Liver (tissue), 9 donors: Measurements from ENCODE around the gene ALX3. TPM values are rescaled to one million over a fixed set of nuclear protein-coding genes. Genes with fewer than 3 reads are reported as not detected.

Experiments
- DNase-seq: peaks from one replicate; pipeline ENCODE4 v3.0.0-alpha.2; 2017; ENCODE audit warnings: low spot score
- H3K27ac ChIP-seq, 2 donors: one replicate each; pipeline ENCODE4 v1.7.0; 2013; ENCODE audit warnings: inconsistent platforms in 2 of 2, low read length in 2 of 2, control low read depth in 1 of 2, low read depth in 1 of 2, mild to moderate bottlenecking in 1 of 2
- H3K27me3 ChIP-seq, 4 donors: one replicate each; pipeline versions ENCODE4 v1.6.1 to v1.7.0; 2013; ENCODE audit warnings: low read length in 3 of 4, inconsistent platforms in 1 of 4, mild to moderate bottlenecking in 1 of 4, moderate library complexity in 1 of 4; ENCODE audit not compliant: control insufficient read depth in 4 of 4, insufficient read depth in 4 of 4
- H3K36me3 ChIP-seq, 4 donors: one replicate each; pipeline versions ENCODE4 v1.6.1 to v1.7.0; 2013; ENCODE audit warnings: low read length in 3 of 4, mild to moderate bottlenecking in 3 of 4, low read depth in 1 of 4, moderate library complexity in 1 of 4; ENCODE audit not compliant: control insufficient read depth in 4 of 4, insufficient read depth in 3 of 4
- H3K4me1 ChIP-seq, 4 donors: one replicate each; pipeline versions ENCODE4 v1.6.1 to v1.7.0; 2013; ENCODE audit warnings: low read length in 3 of 4, mild to moderate bottlenecking in 3 of 4, moderate library complexity in 1 of 4; ENCODE audit not compliant: control insufficient read depth in 4 of 4, insufficient read depth in 4 of 4
- H3K4me3 ChIP-seq, 3 donors: one replicate each; pipeline versions ENCODE4 v1.6.1 to v1.7.0; 2013; ENCODE audit warnings: low read length in 3 of 3, control low read depth in 1 of 3, low read depth in 1 of 3, mild to moderate bottlenecking in 1 of 3
- H3K9ac ChIP-seq, 2 donors: one replicate each; pipeline ENCODE4 v1.7.0; 2013; ENCODE audit warnings: low read length in 2 of 2, mild to moderate bottlenecking in 2 of 2, moderate library complexity in 2 of 2, control low read depth in 1 of 2, low read depth in 1 of 2
- H3K9me3 ChIP-seq, 4 donors: one replicate each; pipeline versions ENCODE4 v1.6.1 to v1.7.0; 2013; ENCODE audit warnings: low read length in 3 of 4; ENCODE audit not compliant: control insufficient read depth in 4 of 4
- ATF3 ChIP-seq: IDR thresholded peaks from 2 replicates; pipeline ENCODE4 v1.6.1; 2016; ENCODE audit warnings: antibody characterized with exemption
- CTCF ChIP-seq: fragments of 150-350 bp; IDR thresholded peaks from 2 replicates; pipeline ENCODE4 v1.5.1; 2017; ENCODE audit warnings: improper control_type of control experiment, low read depth, low read length; ENCODE audit not compliant: missing input control
- EGR1 ChIP-seq, 2 donors: IDR thresholded peaks; 2 replicates each; pipeline ENCODE4 v1.6.1; 2016 to 2018; ENCODE audit warnings: antibody characterized with exemption in 2 of 2, low read depth in 2 of 2
- FOXA1 ChIP-seq: IDR thresholded peaks from 2 replicates; pipeline ENCODE4 v1.6.1; 2016; ENCODE audit warnings: antibody characterized with exemption
- FOXA2 ChIP-seq: IDR thresholded peaks from 2 replicates; pipeline ENCODE4 v1.6.1; 2016; ENCODE audit warnings: antibody characterized with exemption
- GABPA ChIP-seq, 2 donors: IDR thresholded peaks in 1 of 2; conservative IDR thresholded peaks in 1 of 2; 2 replicates each; pipeline ENCODE4 v1.6.1; 2016; ENCODE audit warnings: antibody characterized with exemption in 2 of 2, mild to moderate bottlenecking in 1 of 2, moderate library complexity in 1 of 2
- HNF4A ChIP-seq, 2 donors: conservative IDR thresholded peaks; 2 replicates each; pipeline ENCODE4 v1.6.1; 2016; ENCODE audit warnings: antibody characterized with exemption in 2 of 2, mild to moderate bottlenecking in 2 of 2
- HNF4G ChIP-seq: IDR thresholded peaks from 2 replicates; pipeline ENCODE4 v1.6.1; 2016; ENCODE audit warnings: antibody characterized with exemption
- MAX ChIP-seq: IDR thresholded peaks from 2 replicates; pipeline ENCODE4 v1.6.1; 2016; ENCODE audit warnings: antibody characterized with exemption
- NR2F2 ChIP-seq: IDR thresholded peaks from 2 replicates; pipeline ENCODE4 v1.6.1; 2016; ENCODE audit warnings: antibody characterized with exemption
- RAD21 ChIP-seq, 2 donors: IDR thresholded peaks; 2 replicates each; pipeline ENCODE4 v1.6.1; 2016; ENCODE audit warnings: antibody characterized with exemption in 2 of 2, mild to moderate bottlenecking in 2 of 2
- REST ChIP-seq: IDR thresholded peaks from 2 replicates; pipeline ENCODE4 v1.6.1; 2016; ENCODE audit warnings: antibody characterized with exemption, mild to moderate bottlenecking
- RXRA ChIP-seq, 2 donors: IDR thresholded peaks; 2 replicates each; pipeline ENCODE4 v1.6.1; 2017 to 2018; ENCODE audit warnings: antibody characterized with exemption in 2 of 2, mild to moderate bottlenecking in 1 of 2
- SP1 ChIP-seq: IDR thresholded peaks from 2 replicates; pipeline ENCODE4 v1.6.1; 2018; ENCODE audit warnings: antibody characterized with exemption, mild to moderate bottlenecking
- TAF1 ChIP-seq: conservative IDR thresholded peaks from 2 replicates; pipeline ENCODE4 v1.6.1; 2016; ENCODE audit warnings: antibody characterized with exemption, mild to moderate bottlenecking
- YY1 ChIP-seq: IDR thresholded peaks from 2 replicates; pipeline ENCODE4 v1.6.1; 2016; ENCODE audit warnings: antibody characterized with exemption, mild to moderate bottlenecking
- ZBTB33 ChIP-seq: IDR thresholded peaks from 2 replicates; pipeline ENCODE4 v1.6.1; 2016; ENCODE audit warnings: antibody characterized with exemption
- WGBS: extraction: QIAGEN DNeasy Blood & Tissue Kit; methylation state at CpG from one replicate; pipeline ENCODE4 v1.1.7; 2013; 5-methylcytosine and 5-hydroxymethylcytosine counted together
- polyA plus RNA-seq, 2 donors: library from polyadenylated mRNA; stranded (reverse) in 1 of 2; unstranded in 1 of 2; fragments of 200-250 nt in 1 of 2; fragments of >200 nt in 1 of 2; fragmentation: Nextera tagmentation in 1 of 2; extraction: Ambion mirVana in 1 of 2; gene quantifications; one replicate each; pipeline versions ENCODE4 v1.2.1 to v1.2.3, GENCODE V29; 2013 to 2015
- total RNA-seq, 2 donors: library from RNA; depleted of rRNA; stranded (reverse); fragments of >200 nt; gene quantifications; one replicate each; pipeline ENCODE4 v1.2.3, GENCODE V29; 2014
- donor health status: healthy.
- donor health status: healthy.
- donor health status: healthy.
- donor health status: healthy.
- donor health status: healthy.

The ALX3 gene
- total and polyA plus RNA-seq, 4 donors, result not detected

- Histone ChIP-seq H3K4me3 (no peak overlapping the region), H3K9ac (no peak overlapping the region), H3K9me3 (no peaks in the 10 kb centered on the region), H3K4me1 (peaks cover 0 to 3% (median 0%) of the 10 kb centered on the region in 4 donors), H3K27me3 (no peaks in the 10 kb centered on the region), H3K36me3 (peaks cover 8 to 38% (median 30%) of the 10 kb centered on the region in 4 donors), H3K27ac (no peak overlapping the region)
- TF ChIP-seq YY1, result no peak
- no peak for TF ChIP-seq FOXA1
- no peak for TF ChIP-seq HNF4A (conservative IDR thresholded peaks at IDR 0.05)
- no peak for TF ChIP-seq CTCF
- no peak for TF ChIP-seq GABPA (IDR thresholded peaks at IDR 0.05 in 1 of 2, conservative IDR thresholded peaks at IDR 0.05 in 1 of 2)
- no peak for TF ChIP-seq TAF1
- no peak for TF ChIP-seq REST
- TF ChIP-seq ATF3, result no peak
- no peak for TF ChIP-seq EGR1 (IDR thresholded peaks at IDR 0.05; ENCODE audit: low read depth in 2 of 2)
- no peak for TF ChIP-seq FOXA2
- no peak for TF ChIP-seq RXRA (IDR thresholded peaks at IDR 0.05)
- no peak for TF ChIP-seq NR2F2
- TF ChIP-seq HNF4G, result no peak
- no peak for TF ChIP-seq ZBTB33
- no peak for TF ChIP-seq RAD21 (IDR thresholded peaks at IDR 0.05)
- no peak for TF ChIP-seq SP1
- TF ChIP-seq MAX, result no peak
- DNase-seq, result no peak
- 91% methylated on average over 6 of the region's 6 CpGs for WGBS
Measured at GRCh38 chr1:110059133-110059863, 11.2 kb downstream of the ALX3 start.
